ENCODE results near the gene OR56B1. TPM values are rescaled to one million over a fixed set of nuclear protein-coding genes. Genes with fewer than 3 reads are reported as not detected.

The OR56B1 gene
- total RNA-seq, 4 donors from 2014 or later: not detected

GRCh38 chr11:5719703-5720495 lies 16.3 kb upstream of the OR56B1 start:
- Histone ChIP-seq H3K27ac (replicated peaks in 1 of 4) (no peak overlapping the region), H3K36me3 (no peaks in the 10 kb centered on the region), H3K9me3 (no peaks in the 10 kb centered on the region), H3K4me3 (no peak overlapping the region), H3K4me1 (no peaks in the 10 kb centered on the region), H3K27me3 (no peaks in the 10 kb centered on the region)
- no peak for TF ChIP-seq EP300 (IDR thresholded peaks at IDR 0.05)
- intact Hi-C loops (cut with DNase I): no loop called here
- DNase-seq (ENCODE audit: extremely low spot score): no peak
- 95% methylated on average over 3 of the region's 3 CpGs for WGBS

DNA sequence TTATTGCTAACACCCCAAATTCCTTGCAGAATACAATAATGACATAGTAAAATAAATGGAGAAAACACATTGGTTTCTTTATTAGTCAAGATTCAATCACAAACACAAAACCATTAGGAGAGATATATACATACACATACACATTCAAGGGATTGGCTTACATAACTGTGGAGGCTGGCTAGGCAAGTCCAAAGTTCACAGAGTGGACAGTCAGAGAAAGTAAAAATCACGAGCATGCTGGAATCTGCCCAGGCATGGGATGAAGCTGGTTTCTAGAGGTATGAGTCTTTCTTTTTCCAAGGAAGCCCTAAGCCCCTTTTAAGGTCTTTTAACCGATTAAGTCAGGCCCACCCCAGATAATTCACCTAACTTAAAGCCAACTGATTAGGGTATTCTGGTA lies 13.6 kb upstream of the OR56B1 start:
- Histone ChIP-seq H3K9me3 (no peaks in the 10 kb centered on the region), H3K27me3 (no peaks in the 10 kb centered on the region), H3K27ac (replicated peaks in 1 of 4) (no peak overlapping the region), H3K4me3 (no peak overlapping the region), H3K4me1 (no peaks in the 10 kb centered on the region), H3K36me3 (no peaks in the 10 kb centered on the region)
- intact Hi-C loops (cut with DNase I): no loop called here
- no peak for TF ChIP-seq EP300 (IDR thresholded peaks at IDR 0.05)
- no peak for TF ChIP-seq POLR2AphosphoS5 (IDR thresholded peaks at IDR 0.05)
- TF ChIP-seq POLR2A (IDR thresholded peaks at IDR 0.05; ENCODE audit: low read depth): no peak
- no peak for TF ChIP-seq CTCF (IDR thresholded peaks at IDR 0.05)
- WGBS: 73% methylated on average over 2 of the region's 2 CpGs
- no peak for DNase-seq (ENCODE audit: extremely low spot score)

DNA sequence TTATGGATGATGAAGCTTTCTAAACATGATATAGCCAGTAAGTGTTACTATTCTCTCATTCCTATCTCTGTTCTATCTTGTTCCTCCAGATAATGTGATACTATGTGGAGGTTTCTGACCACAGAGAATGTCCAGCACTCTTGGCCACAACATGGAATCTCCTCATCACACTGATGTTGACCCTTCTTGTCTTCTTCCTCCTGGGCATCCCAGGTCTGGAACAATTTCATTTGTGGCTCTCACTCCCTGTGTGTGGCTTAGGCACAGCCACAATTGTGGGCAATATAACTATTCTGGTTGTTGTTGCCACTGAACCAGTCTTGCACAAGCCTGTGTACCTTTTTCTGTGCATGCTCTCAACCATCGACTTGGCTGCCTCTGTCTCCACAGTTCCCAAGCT lies 9.9 kb upstream of the OR56B1 start:
- Histone ChIP-seq H3K4me3 (no peak overlapping the region), H3K4me1 (no peaks in the 10 kb centered on the region), H3K36me3 (no peaks in the 10 kb centered on the region), H3K27me3 (no peaks in the 10 kb centered on the region), H3K27ac (replicated peaks in 1 of 4) (no peak overlapping the region), H3K9me3 (no peaks in the 10 kb centered on the region)
- no peak for DNase-seq (ENCODE audit: extremely low spot score)
- TF ChIP-seq CTCF (IDR thresholded peaks at IDR 0.05): no peak
- no peak for TF ChIP-seq POLR2AphosphoS5 (IDR thresholded peaks at IDR 0.05)
- TF ChIP-seq POLR2A (IDR thresholded peaks at IDR 0.05; ENCODE audit: low read depth): no peak
- TF ChIP-seq EP300 (IDR thresholded peaks at IDR 0.05): no peak
- intact Hi-C loops (cut with DNase I): no loop called here
- 83% methylated on average over 1 of the region's 1 CpG for WGBS

- H3K4me1 ChIP-seq: no peaks in the 10 kb centered on the region
- intact Hi-C loops (cut with DNase I): no loop called here
- H3K27me3 ChIP-seq: no peaks in the 10 kb centered on the region
- 83% methylated on average over 1 of the region's 1 CpG for WGBS
- TF ChIP-seq CTCF (IDR thresholded peaks at IDR 0.05) (no peak), POLR2AphosphoS5 (IDR thresholded peaks at IDR 0.05) (no peak)
- no peaks in the 10 kb centered on the region for H3K9me3 ChIP-seq
- no peaks in the 10 kb centered on the region for H3K36me3 ChIP-seq
- no peak overlapping the region for H3K27ac ChIP-seq (replicated peaks in 1 of 4)
- no peak for DNase-seq (ENCODE audit: extremely low spot score)
- H3K4me3 ChIP-seq: no peak overlapping the region
Measured at GRCh38 chr11:5727691-5728090, 8.6 kb upstream of the OR56B1 start.

GRCh38 chr11:5737091-5737490 lies 843 bp downstream of the OR56B1 start:
- TF ChIP-seq POLR2AphosphoS5 (IDR thresholded peaks at IDR 0.05) (no peak), POLR2A (IDR thresholded peaks at IDR 0.05; ENCODE audit: low read depth) (no peak), EP300 (IDR thresholded peaks at IDR 0.05) (no peak), CTCF (IDR thresholded peaks at IDR 0.05) (no peak)
- Histone ChIP-seq H3K4me1 (no peaks in the 10 kb centered on the region), H3K9me3 (no peaks in the 10 kb centered on the region), H3K27me3 (no peaks in the 10 kb centered on the region), H3K36me3 (no peaks in the 10 kb centered on the region), H3K4me3 (no peak overlapping the region), H3K27ac (replicated peaks in 1 of 4) (no peak overlapping the region)
- intact Hi-C loops (cut with DNase I): no loop called here
- no peak for DNase-seq (ENCODE audit: extremely low spot score)
